HepG2 (cell line): ENCODE results near the gene NEK5. TPM values are rescaled to one million over a fixed set of nuclear protein-coding genes. Genes with fewer than 3 reads are reported as not detected.

ENCODE experiments used
- FLYWCH1 ChIP-seq: sonication (generic); formaldehyde crosslinking; IDR thresholded peaks from 2 replicates; pipeline ENCODE4 v1.8.1; 2023; ENCODE audit warnings: mild to moderate bottlenecking, missing genetic modification reagents
- KDM4B ChIP-seq: sonication (generic); formaldehyde crosslinking; IDR thresholded peaks from 2 replicates; pipeline ENCODE4 v1.4.0; 2020; ENCODE audit warnings: missing genetic modification reagents
- MEIS2 ChIP-seq: sonication (generic); formaldehyde crosslinking; IDR thresholded peaks from 2 replicates; pipeline ENCODE4 v1.9.0; 2021; ENCODE audit warnings: mild to moderate bottlenecking, missing genetic modification reagents
- ZNF12 ChIP-seq: sonication (generic); formaldehyde crosslinking; IDR thresholded peaks from 2 replicates; pipeline ENCODE4 v1.5.0; 2020; ENCODE audit warnings: missing genetic modification reagents
- ZNF44 ChIP-seq: sonication (generic); formaldehyde crosslinking; IDR thresholded peaks from 2 replicates; pipeline ENCODE4 v1.5.1; 2020; ENCODE audit warnings: mild to moderate bottlenecking, missing genetic modification reagents
- polyA plus RNA-seq, 8 experiments: library from polyadenylated mRNA; depleted of rRNA in 3 of 8; stranded (reverse) in 7 of 8; unstranded in 1 of 8; fragments of >200 nt; fragmentation: Illumina TruSeq in 4 of 8; extraction: Trizol in 4 of 8; gene quantifications; 2 replicates each; pipeline versions ENCODE4 v1.2.1 to v1.2.3, GENCODE V29; 2011 to 2016; ENCODE audit warnings: low read depth in 4 of 8, missing spikeins in 1 of 8, mixed read lengths in 1 of 8; ENCODE audit not compliant: insufficient read depth in 1 of 8
- total RNA-seq, 5 experiments: library from RNA; depleted of rRNA; stranded (reverse); fragments of >200 nt; fragmentation: Illumina TruSeq; extraction: Trizol; gene quantifications; 2 replicates each; pipeline ENCODE4 v1.2.3, GENCODE V29; 2016; ENCODE audit warnings: low read depth in 1 of 5
- TF ChIP-seq, protein P1 (sequence below): sonication (generic); formaldehyde crosslinking; IDR thresholded peaks from 2 replicates; pipeline ENCODE4 v1.5.1; 2020; ENCODE audit warnings: missing genetic modification reagents, mild to moderate bottlenecking, borderline replicate concordance
- TF ChIP-seq, protein P2 (sequence below): sonication (generic); formaldehyde crosslinking; IDR thresholded peaks from 2 replicates; pipeline ENCODE4 v1.5.0; 2020; ENCODE audit warnings: mild to moderate bottlenecking, missing genetic modification reagents, moderate library complexity
- TF ChIP-seq, protein P3 (sequence below): IDR thresholded peaks from 2 replicates; pipeline ENCODE4 v1.6.1; 2016; ENCODE audit warnings: low read depth, control low read depth

NEK5 gene
- total and polyA plus RNA-seq, 2 of the 13 experiments (the other 11 are each of a cell fraction or from before 2014, with no cell fraction given) = 0.12 to 0.22 TPM

DNA sequence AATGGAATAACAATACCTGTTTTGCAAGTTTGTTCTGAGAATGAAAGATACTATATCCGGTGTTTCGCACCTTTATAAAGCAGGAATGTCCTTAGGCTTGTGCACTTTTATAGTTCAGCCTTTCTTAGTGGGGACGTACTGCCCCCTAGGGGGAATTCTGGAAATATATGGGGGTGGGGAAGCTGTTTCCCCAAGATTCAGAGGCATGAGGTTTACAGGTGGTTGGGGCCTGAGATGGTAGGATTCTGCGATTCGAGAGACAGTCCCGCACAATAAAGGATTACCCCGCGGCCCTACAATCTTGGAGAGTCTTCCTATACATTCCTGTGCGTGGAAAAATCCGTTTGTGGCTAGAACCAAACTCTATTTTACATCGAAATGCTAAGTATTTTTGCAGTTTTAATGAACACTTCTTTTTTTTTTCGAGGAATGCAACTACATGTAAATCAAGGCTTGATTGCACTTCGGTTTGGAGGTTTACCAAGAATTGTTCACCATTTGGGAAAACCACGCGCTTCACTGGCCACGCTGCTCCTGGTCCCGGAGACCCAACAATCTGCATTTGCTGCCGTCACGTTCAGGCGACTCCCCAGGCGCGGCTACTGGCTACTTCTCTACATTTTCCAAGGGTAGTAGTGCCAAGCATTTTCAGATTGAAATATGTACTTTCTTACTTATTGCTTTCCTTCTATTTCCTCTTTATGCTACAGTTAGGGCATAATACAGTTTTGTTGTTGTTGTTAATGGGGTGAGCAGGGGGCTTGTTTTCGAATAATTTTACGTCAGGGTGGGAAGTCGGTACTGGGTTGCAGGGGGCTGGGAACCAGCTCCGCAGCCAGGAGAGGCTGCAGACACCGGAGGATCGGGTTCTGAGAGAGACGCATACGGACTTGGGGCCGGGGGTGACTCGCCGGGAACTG is 830 bp downstream of the NEK5 start (continued):
- TF ChIP-seq ZNF44 (CRISPR knock-in tag) (0 out of 2 replicates have a peak, but pooled peaks have one; percentile 58), KDM4B (CRISPR knock-in tag) (no peak), FLYWCH1 (CRISPR knock-in tag) (no peak), ZNF12 (no peak), MEIS2 (CRISPR knock-in tag) (no peak)
- TF ChIP-seq, protein P1, sequence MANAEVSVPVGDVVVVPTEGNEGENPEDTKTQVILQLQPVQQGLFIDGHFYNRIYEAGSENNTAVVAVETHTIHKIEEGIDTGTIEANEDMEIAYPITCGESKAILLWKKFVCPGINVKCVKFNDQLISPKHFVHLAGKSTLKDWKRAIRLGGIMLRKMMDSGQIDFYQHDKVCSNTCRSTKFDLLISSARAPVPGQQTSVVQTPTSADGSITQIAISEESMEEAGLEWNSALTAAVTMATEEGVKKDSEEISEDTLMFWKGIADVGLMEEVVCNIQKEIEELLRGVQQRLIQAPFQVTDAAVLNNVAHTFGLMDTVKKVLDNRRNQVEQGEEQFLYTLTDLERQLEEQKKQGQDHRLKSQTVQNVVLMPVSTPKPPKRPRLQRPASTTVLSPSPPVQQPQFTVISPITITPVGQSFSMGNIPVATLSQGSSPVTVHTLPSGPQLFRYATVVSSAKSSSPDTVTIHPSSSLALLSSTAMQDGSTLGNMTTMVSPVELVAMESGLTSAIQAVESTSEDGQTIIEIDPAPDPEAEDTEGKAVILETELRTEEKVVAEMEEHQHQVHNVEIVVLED (CRISPR knock-in tag) = peak; percentile 20; the same call in 1 of the 2 replicates
- TF ChIP-seq, protein P2, sequence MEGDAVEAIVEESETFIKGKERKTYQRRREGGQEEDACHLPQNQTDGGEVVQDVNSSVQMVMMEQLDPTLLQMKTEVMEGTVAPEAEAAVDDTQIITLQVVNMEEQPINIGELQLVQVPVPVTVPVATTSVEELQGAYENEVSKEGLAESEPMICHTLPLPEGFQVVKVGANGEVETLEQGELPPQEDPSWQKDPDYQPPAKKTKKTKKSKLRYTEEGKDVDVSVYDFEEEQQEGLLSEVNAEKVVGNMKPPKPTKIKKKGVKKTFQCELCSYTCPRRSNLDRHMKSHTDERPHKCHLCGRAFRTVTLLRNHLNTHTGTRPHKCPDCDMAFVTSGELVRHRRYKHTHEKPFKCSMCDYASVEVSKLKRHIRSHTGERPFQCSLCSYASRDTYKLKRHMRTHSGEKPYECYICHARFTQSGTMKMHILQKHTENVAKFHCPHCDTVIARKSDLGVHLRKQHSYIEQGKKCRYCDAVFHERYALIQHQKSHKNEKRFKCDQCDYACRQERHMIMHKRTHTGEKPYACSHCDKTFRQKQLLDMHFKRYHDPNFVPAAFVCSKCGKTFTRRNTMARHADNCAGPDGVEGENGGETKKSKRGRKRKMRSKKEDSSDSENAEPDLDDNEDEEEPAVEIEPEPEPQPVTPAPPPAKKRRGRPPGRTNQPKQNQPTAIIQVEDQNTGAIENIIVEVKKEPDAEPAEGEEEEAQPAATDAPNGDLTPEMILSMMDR (CRISPR knock-in tag) = peak; percentile 88
- TF ChIP-seq, protein P3, sequence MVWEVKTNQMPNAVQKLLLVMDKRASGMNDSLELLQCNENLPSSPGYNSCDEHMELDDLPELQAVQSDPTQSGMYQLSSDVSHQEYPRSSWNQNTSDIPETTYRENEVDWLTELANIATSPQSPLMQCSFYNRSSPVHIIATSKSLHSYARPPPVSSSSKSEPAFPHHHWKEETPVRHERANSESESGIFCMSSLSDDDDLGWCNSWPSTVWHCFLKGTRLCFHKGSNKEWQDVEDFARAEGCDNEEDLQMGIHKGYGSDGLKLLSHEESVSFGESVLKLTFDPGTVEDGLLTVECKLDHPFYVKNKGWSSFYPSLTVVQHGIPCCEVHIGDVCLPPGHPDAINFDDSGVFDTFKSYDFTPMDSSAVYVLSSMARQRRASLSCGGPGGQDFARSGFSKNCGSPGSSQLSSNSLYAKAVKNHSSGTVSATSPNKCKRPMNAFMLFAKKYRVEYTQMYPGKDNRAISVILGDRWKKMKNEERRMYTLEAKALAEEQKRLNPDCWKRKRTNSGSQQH (CRISPR knock-in tag) = 0 out of 2 replicates have a peak, but pooled peaks have one; percentile 47
